H9 (cell line): ENCODE measurements around the gene EEF1G. TPM values are rescaled to one million over a fixed set of nuclear protein-coding genes. Genes with fewer than 3 reads are reported as not detected.

Source experiments
- DNase-seq: peaks from one replicate; pipeline ENCODE4 v3.0.0-alpha.2; 2017
- H2AFZ ChIP-seq: one replicate; pipeline ENCODE4 v1.6.1; 2013; ENCODE audit warnings: mild to moderate bottlenecking, low read length, control low read depth, moderate library complexity
- H2AK5ac ChIP-seq: 2 replicates; pipeline ENCODE4 v1.6.1; 2013; ENCODE audit warnings: low read length, control low read depth, mixed read lengths; ENCODE audit not compliant: insufficient read length
- H2BK120ac ChIP-seq: one replicate; pipeline ENCODE4 v1.6.1; 2013; ENCODE audit warnings: low read depth, mild to moderate bottlenecking, low read length, control low read depth, inconsistent platforms; ENCODE audit not compliant: poor library complexity, severe bottlenecking
- H2BK12ac ChIP-seq: 2 replicates; pipeline ENCODE4 v1.6.1; 2013; ENCODE audit warnings: low read length, control low read depth, mixed read lengths, low read depth; ENCODE audit not compliant: insufficient read length
- H2BK15ac ChIP-seq: 2 replicates; pipeline ENCODE4 v1.6.1; 2013; ENCODE audit warnings: low read depth, low read length, control low read depth
- H2BK20ac ChIP-seq: one replicate; pipeline ENCODE4 v1.6.1; 2013; ENCODE audit warnings: low read depth, mild to moderate bottlenecking, low read length, control low read depth, inconsistent platforms; ENCODE audit not compliant: poor library complexity, severe bottlenecking
- H2BK5ac ChIP-seq: 2 replicates; pipeline ENCODE4 v1.6.1; 2013; ENCODE audit warnings: low read length, control low read depth, mixed read lengths; ENCODE audit not compliant: insufficient read length
- H3K14ac ChIP-seq: 2 replicates; pipeline ENCODE4 v1.6.1; 2013; ENCODE audit warnings: low read length, control low read depth; ENCODE audit not compliant: insufficient read depth
- H3K18ac ChIP-seq: 2 replicates; pipeline ENCODE4 v1.6.1; 2013; ENCODE audit warnings: low read depth, mild to moderate bottlenecking, mixed read lengths, low read length, control low read depth; ENCODE audit not compliant: insufficient read length
- H3K23ac ChIP-seq: 2 replicates; pipeline ENCODE4 v1.6.1; 2013; ENCODE audit warnings: low read length, control low read depth, mixed read lengths, low read depth; ENCODE audit not compliant: insufficient read length
- H3K23me2 ChIP-seq: 2 replicates; pipeline ENCODE4 v1.6.1; 2013; ENCODE audit warnings: low read depth, mild to moderate bottlenecking, mixed read lengths, low read length, control low read depth; ENCODE audit not compliant: insufficient read length, poor library complexity, severe bottlenecking
- H3K27ac ChIP-seq: 2 replicates; pipeline ENCODE4 v1.5.1; 2013; ENCODE audit warnings: low read length, control low read depth, mixed read lengths, low read depth; ENCODE audit not compliant: insufficient read length
- H3K27me3 ChIP-seq: 2 replicates; pipeline ENCODE4 v1.6.1; 2013; ENCODE audit warnings: low read length, control low read depth, inconsistent platforms; ENCODE audit not compliant: insufficient read depth
- H3K4ac ChIP-seq: 2 replicates; pipeline ENCODE4 v1.6.1; 2013; ENCODE audit warnings: low read depth, mild to moderate bottlenecking, control low read depth, inconsistent platforms, low read length, moderate library complexity
- H3K4me1 ChIP-seq: 2 replicates; pipeline ENCODE4 v1.6.1; 2013; ENCODE audit warnings: low read length, control low read depth, inconsistent platforms; ENCODE audit not compliant: insufficient read depth
- H3K4me2 ChIP-seq: 2 replicates; pipeline ENCODE4 v1.6.1; 2013; ENCODE audit warnings: low read length, control low read depth, mixed read lengths; ENCODE audit not compliant: insufficient read length, insufficient read depth
- H3K56ac ChIP-seq: 2 replicates; pipeline ENCODE4 v1.6.1; 2013; ENCODE audit warnings: low read depth, mild to moderate bottlenecking, mixed read lengths, low read length, control low read depth; ENCODE audit not compliant: insufficient read length
- H3K79me1 ChIP-seq: 2 replicates; pipeline ENCODE4 v1.6.1; 2013; ENCODE audit warnings: low read depth, mild to moderate bottlenecking, moderate library complexity, low read length, control low read depth, inconsistent platforms; ENCODE audit not compliant: insufficient read depth, poor library complexity, severe bottlenecking
- H3K79me2 ChIP-seq: 2 replicates; pipeline ENCODE4 v1.6.1; 2013; ENCODE audit warnings: low read length, control low read depth, inconsistent platforms; ENCODE audit not compliant: insufficient read depth
- H3K9ac ChIP-seq: 2 replicates; pipeline ENCODE4 v1.6.1; 2013; ENCODE audit warnings: low read length, control low read depth, mixed read lengths; ENCODE audit not compliant: insufficient read length; ENCODE audit errors: extremely low read depth
- H3K9me3 ChIP-seq: one replicate; pipeline ENCODE4 v1.6.1; 2013; ENCODE audit warnings: low read depth, low read length, inconsistent platforms; ENCODE audit not compliant: control insufficient read depth
- H3T11ph ChIP-seq: one replicate; pipeline ENCODE4 v1.6.1; 2013; ENCODE audit warnings: mild to moderate bottlenecking, low read length, control low read depth, inconsistent platforms
- H4K20me1 ChIP-seq: one replicate; pipeline ENCODE4 v1.6.1; 2013; ENCODE audit not compliant: control insufficient read depth, insufficient read length, insufficient read depth
- H4K5ac ChIP-seq: 2 replicates; pipeline ENCODE4 v1.6.1; 2013; ENCODE audit warnings: low read depth, mild to moderate bottlenecking, mixed read lengths, low read length, control low read depth; ENCODE audit not compliant: insufficient read length
- H4K8ac ChIP-seq: replicated peaks from 2 replicates; pipeline ENCODE4 v1.6.1; 2013; ENCODE audit warnings: low read length, control low read depth, mixed read lengths, low read depth; ENCODE audit not compliant: insufficient read length
- H4K91ac ChIP-seq: 2 replicates; pipeline ENCODE4 v1.6.1; 2013; ENCODE audit warnings: low read depth, mild to moderate bottlenecking, moderate library complexity, mixed read lengths, low read length, control low read depth; ENCODE audit not compliant: insufficient read length
- H3K27ac Mint-ChIP-seq, 3 experiments: 2 replicates in 2 of 3; 3 replicates in 1 of 3; pipeline ENCODE4 v1.8.0; 2020 to 2021; ENCODE audit warnings: mixed read lengths in 3 of 3, mild to moderate bottlenecking in 1 of 3, moderate library complexity in 1 of 3
- H3K27me3 Mint-ChIP-seq: 2 replicates; pipeline ENCODE4 v1.8.0; 2021; ENCODE audit warnings: low read depth, mild to moderate bottlenecking, moderate library complexity, mixed read lengths
- H3K36me3 Mint-ChIP-seq, 3 experiments: 2 replicates in 2 of 3; 3 replicates in 1 of 3; pipeline ENCODE4 v1.8.0; 2020 to 2021; ENCODE audit warnings: low read depth in 3 of 3, mixed read lengths in 3 of 3; ENCODE audit not compliant: insufficient read depth in 1 of 3
- H3K4me1 Mint-ChIP-seq, 2 experiments: 2 replicates each; pipeline ENCODE4 v1.8.0; 2020; ENCODE audit warnings: mixed read lengths in 2 of 2
- H3K4me3 Mint-ChIP-seq, 2 experiments: 2 replicates in 1 of 2; 3 replicates in 1 of 2; pipeline ENCODE4 v1.8.0; 2020 to 2021; ENCODE audit warnings: mild to moderate bottlenecking in 2 of 2, mixed read lengths in 2 of 2, moderate library complexity in 1 of 2
- H3K9me3 Mint-ChIP-seq, 2 experiments: 2 replicates in 1 of 2; 3 replicates in 1 of 2; pipeline ENCODE4 v1.8.0; 2020; ENCODE audit warnings: mild to moderate bottlenecking in 2 of 2, mixed read lengths in 2 of 2, moderate library complexity in 1 of 2
- WGBS: extraction: QIAGEN DNeasy Blood & Tissue Kit; methylation state at CpG from one replicate; pipeline ENCODE4 v1.1.7; 2013; ENCODE audit warnings: missing lambda C conversion rate, low lambda C conversion rate, mixed read lengths; ENCODE audit not compliant: insufficient read length; ENCODE audit errors: extremely low coverage; 5-methylcytosine and 5-hydroxymethylcytosine counted together
- total RNA-seq: library from RNA; stranded (reverse); gene quantifications from 2 replicates; pipeline ENCODE4 v1.2.1, GENCODE V29; 2021
- TF ChIP-seq, protein P1 (sequence below): fragments of 200-600 bp; sonication (generic); conservative IDR thresholded peaks from 3 replicates; pipeline ENCODE4 v1.8.0; 2021; ENCODE audit warnings: antibody characterized with exemption, mild to moderate bottlenecking

EEF1G gene
- total RNA-seq, 1 experiment from 2014 or later = 1,790 TPM

DNA sequence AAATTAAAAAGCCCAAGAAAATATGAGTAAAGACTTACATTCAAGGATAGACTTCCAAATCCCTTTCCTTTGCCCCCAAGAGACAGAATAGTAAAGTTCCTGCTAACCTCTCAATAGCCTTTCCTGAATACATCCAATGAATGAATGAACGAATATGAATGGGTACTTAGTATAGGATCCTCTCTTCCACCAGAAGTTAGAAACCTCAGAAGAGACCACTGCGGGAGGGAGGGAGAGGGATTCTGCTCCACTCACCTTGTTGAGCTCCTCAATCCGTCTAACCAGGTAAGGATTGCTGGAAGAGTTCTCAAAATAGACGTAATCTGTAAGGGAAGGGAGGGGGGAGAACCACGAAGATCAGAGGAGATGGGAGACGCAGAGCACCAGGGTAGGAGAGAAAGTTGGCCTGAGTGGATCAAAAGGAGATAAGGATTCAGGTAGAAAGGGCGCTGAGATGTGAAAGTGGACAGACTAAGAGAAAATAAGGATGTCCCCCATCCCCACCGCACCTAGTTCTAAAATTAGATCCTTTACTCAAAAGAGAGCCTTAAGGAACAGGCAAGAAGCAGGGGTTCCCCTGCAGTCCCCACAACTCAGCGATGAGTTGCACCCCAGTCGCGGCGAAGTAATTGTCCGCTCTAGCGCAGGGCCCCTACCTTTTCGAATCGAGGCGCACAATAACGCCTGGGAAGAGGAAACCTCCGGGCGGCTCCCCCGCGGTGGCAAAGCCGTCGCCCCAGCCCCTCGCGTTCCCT is 26.9 kb upstream of the EEF1G start:
- peak overlapping the region; percentile 71 for H3K4me2 ChIP-seq
- TF ChIP-seq, protein P1, sequence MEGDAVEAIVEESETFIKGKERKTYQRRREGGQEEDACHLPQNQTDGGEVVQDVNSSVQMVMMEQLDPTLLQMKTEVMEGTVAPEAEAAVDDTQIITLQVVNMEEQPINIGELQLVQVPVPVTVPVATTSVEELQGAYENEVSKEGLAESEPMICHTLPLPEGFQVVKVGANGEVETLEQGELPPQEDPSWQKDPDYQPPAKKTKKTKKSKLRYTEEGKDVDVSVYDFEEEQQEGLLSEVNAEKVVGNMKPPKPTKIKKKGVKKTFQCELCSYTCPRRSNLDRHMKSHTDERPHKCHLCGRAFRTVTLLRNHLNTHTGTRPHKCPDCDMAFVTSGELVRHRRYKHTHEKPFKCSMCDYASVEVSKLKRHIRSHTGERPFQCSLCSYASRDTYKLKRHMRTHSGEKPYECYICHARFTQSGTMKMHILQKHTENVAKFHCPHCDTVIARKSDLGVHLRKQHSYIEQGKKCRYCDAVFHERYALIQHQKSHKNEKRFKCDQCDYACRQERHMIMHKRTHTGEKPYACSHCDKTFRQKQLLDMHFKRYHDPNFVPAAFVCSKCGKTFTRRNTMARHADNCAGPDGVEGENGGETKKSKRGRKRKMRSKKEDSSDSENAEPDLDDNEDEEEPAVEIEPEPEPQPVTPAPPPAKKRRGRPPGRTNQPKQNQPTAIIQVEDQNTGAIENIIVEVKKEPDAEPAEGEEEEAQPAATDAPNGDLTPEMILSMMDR = no peak
- H3K27ac Mint-ChIP-seq = peak overlapping the region in 2 of 3 experiments; percentile 84 to 86; a peak in 5 of 7 replicates
- no peak overlapping the region for H4K5ac ChIP-seq
- H4K20me1 ChIP-seq = peaks cover 2% of the 10 kb centered on the region
- no peak overlapping the region for H3K23ac ChIP-seq
- DNase-seq = no peak
- H4K8ac ChIP-seq = no peak overlapping the region
- no peak overlapping the region for H4K91ac ChIP-seq
- H3K9me3 Mint-ChIP-seq = no peaks in the 10 kb centered on the region
- WGBS = no CpG with 5 or more reads among the region's 26 CpGs
- peaks cover 52 to 62% (median 57%) of the 10 kb centered on the region in 3 experiments for H3K36me3 Mint-ChIP-seq
- no peak overlapping the region for H2BK12ac ChIP-seq
- peaks cover 34% of the 10 kb centered on the region for H3K27me3 Mint-ChIP-seq
- no peaks in the 10 kb centered on the region; the same call in 1 of the 2 replicates for H3K79me2 ChIP-seq
- no peak overlapping the region for H3T11ph ChIP-seq
- H2BK15ac ChIP-seq = no peak overlapping the region
- no peak overlapping the region for H2BK20ac ChIP-seq
- no peak overlapping the region for H3K27ac ChIP-seq
- no peaks in the 10 kb centered on the region for H3K79me1 ChIP-seq
- H2AK5ac ChIP-seq = no peak overlapping the region
- H3K4me1 ChIP-seq = peaks cover 8% of the 10 kb centered on the region
- no peak overlapping the region; the same call in 1 of the 2 replicates for H3K4ac ChIP-seq
- no peak overlapping the region for H3K56ac ChIP-seq
- no peak overlapping the region for H2BK5ac ChIP-seq
- H3K27me3 ChIP-seq = peaks cover 12% of the 10 kb centered on the region; the same call in 1 of the 2 replicates
- no peaks in the 10 kb centered on the region for H3K9me3 ChIP-seq
- H3K14ac ChIP-seq = peak overlapping the region; percentile 96
- H3K23me2 ChIP-seq = peaks cover 4% of the 10 kb centered on the region
- H2AFZ ChIP-seq = no peak overlapping the region
- H2BK120ac ChIP-seq = no peak overlapping the region
- H3K9ac ChIP-seq = peak overlapping the region; percentile 84
- H3K18ac ChIP-seq = no peak overlapping the region
- H3K4me1 Mint-ChIP-seq = peaks cover 42 to 54% of the 10 kb centered on the region in 2 experiments
- H3K4me3 Mint-ChIP-seq = peak overlapping the region; percentile 90 to 93
